ENCODE measurements around the gene NR2F1-AS1. TPM values are rescaled to one million over a fixed set of nuclear protein-coding genes. Genes with fewer than 3 reads are reported as not detected.
A peak's percentile ranks its signal among the peaks of the same experiment; 100 is the strongest.

Gene NR2F1-AS1
- polyA plus RNA-seq (2013, experiment 1 of 2; ENCODE audit: insufficient read length): 4.8 TPM
- 6.8 TPM for polyA plus RNA-seq (2013, experiment 2 of 2; ENCODE audit: insufficient read length)

DNA sequence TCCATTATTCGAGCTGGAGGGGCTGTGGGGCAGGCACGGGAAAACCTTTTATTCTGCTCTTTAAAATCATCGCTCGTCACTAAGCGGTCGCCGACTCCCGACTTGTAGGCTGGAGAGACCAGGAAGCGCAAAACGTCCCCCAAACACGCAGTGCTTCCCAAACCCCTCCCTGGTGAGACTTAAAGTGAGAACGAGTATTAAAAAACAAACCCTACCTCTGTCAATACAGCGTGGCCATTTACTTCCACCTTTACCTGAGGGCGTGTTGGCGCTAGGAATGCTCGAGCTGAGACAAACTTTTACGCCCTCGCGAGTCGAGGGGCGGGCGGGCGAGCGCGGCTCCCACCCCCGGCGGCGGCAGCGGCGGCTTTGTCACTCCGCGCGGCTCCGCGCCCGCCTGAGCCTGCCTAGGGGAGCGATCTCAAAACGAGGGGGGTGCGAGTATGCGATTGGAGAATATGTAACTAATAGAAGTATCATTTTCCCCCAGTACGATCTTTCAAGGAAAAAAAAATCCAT lies at the start of gene NR2F1-AS1:
NR2F1-AS1 (minus strand) TSS at position 293 of the 519 bp plus-strand sequence.
- no peak for DNase-seq

DNA sequence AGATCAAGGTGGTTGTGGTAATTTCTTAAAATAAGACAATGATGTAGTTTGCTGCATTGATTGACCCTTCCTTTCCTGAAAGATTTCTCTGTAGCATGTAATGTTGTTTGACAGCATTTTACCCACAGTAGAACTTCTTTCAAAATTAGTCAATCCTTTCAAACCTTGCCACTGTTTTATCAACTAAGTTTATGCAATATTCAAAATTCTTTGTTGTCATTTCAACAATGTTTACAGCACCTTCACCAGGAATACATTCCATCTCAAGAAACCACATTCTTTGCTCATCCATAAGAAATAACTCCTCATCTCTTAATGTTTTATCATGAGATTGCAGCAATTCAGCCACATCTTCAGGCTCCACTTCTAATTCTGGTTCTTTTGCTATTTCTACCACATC lies 45.8 kb upstream of the NR2F1-AS1 start:
- DNase-seq: no peak

DNA sequence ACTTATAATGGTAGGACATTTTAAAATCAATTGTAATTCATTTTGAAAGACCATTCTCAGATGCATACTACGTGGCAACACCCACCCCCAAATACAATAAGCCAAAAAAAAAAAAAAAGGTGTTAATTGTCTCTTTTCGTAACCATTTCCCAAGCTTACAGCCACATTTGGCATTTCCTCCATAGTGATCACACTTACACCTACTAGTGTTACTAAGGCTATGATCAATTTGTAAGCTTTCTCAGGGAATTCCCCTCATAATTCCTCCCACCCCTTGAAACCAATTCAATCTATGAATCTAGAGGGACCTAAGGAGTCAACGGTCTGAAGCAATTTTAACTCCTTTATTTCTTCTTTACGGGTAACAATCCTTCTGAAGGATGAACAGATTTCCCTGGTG lies 42.1 kb upstream of the NR2F1-AS1 start:
- no peak for DNase-seq

DNA sequence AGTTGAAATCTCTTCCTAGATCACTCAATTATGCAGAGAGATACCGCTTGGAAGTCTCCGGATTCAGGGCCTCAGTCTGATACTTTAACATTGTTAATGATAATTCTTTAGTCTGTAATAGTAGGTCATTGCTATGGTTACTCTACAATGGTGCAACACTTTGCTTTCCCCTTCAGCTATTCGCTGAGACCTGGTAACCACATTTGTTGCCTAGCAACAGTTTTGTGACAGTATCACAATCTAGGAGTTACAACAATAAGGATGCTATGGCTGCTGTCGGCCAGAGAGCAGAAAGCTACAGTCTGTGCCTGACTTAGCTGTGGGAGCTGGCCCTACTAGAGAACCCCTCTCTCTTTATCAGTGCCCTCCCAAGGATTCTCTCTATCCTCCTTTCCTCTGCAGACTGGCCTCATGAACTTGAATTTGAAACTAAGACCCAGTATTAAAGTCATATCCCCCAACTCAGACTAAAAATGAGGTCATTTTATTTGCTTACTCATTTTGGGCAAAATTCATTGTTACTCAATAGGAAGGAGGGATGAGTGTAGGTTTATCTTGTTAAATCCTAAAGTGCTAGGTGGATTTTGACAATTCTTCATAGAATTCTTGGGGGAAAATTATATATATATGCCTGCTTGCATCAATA lies 41.3 kb upstream of the NR2F1-AS1 start:
- peak; percentile 37 for DNase-seq

DNA sequence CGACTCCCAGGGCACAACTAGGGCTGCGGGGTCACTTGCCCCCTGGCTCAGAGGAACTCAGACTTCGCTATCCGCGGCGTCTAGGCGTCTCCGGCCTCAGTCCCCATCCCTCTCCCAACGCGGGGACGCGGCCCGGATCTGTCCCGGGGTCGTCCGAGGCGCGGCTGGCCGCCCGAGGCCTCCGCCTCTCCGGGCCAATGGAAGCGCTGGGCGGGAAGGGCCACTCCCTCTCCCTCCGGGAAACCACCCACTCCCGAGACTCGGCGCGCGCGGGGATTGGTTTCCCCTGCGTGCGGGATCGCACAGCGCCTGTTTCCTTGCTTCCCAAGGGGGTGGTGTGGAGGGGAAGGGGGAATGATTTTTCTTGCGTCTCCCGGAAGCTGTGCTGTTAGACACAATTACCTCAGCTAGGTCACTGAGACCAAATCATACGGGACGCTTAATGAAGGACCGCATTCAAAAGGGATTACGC lies 40.3 kb upstream of the NR2F1-AS1 start:
- DNase-seq: peak; percentile 60

DNA sequence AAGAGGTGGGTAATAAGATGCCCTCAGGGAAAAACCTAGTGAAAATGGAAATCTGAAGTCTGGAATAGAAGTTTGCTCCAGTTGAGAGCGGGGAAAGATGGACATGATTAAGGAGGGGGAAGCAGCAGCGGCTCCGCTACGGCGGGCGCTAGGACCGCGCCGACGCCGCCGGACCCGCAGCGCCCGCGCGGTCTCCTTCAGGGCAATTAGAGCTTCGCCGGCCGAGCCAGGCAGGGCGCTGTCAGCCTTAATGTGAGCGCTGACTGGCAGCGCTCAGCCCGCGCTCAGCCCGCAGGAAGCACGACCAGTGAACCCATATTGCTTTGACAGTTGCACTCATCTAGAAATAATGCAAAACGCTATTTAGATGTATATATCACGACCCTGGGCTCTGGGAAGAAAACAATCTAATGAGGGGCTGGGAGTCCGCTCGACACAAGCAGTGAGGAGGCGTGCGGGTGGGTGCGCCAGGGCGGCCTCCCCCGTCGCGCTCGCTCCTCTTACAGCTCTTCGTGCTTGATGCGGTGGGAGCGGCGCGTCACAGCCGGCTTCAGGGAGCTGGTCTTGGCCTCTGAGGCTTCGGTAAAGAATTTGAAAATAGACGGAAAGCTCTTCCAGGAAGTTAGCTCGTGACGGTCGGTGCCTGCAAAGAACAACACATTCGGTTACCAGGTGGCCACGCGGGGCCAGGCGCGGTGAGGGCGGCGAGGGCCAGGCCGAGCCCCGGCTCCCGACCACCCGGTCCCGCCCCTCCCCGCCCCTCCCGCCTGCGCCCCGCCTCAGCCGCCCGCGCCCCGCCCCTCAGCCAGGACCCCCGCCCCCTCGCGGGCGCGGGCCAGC lies 39.7 kb upstream of the NR2F1-AS1 start:
- DNase-seq: peak; percentile 63

DNA sequence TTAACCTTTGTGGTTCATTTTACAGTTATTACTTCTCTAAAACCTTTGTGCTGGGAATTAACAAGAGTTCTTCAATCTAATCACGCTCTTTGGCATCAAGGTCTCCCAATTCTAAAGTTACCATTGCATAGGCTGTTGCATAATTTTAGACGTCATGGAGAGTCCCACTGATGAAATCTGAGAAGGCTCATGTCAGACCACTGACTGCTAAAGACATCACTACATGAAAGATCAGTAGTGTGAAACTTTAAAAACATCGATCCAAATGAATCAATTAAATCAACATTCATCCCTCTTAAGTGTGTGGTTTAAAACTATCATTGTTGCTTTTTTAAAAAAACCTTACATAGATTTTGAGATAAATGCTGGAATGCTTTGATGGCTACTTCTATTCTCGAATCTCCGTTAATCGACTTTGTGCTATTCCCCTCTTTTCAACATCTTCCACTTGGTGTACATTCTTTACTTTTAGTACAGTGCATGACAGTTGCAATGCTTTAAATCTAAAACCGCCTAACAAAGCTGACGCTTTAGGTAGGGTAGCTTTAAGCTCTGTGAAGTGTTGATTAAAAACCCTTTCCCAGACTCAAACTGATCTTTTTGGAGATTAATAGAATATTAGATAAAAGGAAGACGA lies 35.6 kb upstream of the NR2F1-AS1 start:
- DNase-seq: no peak

DNA sequence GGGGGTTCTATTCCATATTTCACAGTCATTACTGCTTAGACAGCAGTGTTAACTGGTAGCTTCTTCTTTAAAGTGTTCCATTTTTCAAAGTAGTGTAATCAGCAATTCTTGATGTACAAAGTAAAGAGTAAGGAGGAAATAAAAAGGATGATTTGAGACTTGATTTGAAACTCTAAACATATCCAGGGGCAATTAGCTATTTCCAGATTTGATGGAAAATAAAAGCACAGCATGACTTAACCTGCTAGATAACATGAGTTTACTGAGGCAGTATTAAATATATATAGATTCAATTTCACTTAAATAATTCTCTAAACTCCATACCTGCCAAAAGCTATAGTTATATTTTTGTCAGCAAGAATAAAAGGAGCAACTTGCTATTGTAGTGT lies 31.8 kb upstream of the NR2F1-AS1 start:
- no peak for DNase-seq

DNA sequence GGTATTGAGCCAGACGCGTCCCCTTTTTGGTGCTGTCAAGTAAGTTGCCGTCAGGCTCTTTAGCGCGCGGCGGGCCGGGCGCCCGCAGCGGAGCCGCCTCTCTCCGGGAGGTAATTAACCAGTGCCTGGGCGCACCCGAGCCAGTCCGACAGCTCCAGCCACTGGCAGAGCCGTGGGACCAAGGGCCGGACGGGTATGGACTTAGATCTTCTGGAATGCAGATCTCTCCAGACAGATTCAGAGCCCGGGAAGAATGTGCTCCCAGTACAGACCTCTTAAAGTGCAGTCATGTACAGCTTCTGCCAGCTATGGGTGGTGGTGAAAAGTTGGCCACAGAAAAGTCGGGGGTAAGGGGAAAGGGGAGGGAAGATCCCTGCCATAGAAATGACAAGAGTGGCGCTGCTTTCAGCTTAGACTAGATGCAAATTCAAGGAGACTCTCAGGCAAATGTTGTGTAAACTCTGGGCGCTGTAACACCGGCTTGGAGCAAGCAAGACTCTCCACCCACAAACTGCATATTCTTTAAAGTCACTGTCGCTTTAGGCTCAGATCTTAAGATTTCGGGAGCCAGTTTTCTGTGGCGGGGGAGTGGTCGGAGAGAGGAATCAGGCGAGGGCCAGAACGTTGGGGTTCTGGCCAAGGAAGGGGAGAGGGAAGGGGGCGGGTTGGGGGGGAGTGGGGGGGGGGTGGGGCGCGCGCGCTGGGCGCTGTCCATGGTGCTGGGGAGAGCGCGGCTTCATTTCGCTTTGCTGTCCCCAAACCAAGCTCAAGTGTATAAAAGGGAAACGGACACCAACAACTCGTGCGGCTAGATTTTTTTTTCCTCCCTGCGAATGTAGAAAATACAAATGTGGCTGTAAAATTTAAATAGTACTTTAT lies 31.2 kb upstream of the NR2F1-AS1 start:
- DNase-seq: no peak

DNA sequence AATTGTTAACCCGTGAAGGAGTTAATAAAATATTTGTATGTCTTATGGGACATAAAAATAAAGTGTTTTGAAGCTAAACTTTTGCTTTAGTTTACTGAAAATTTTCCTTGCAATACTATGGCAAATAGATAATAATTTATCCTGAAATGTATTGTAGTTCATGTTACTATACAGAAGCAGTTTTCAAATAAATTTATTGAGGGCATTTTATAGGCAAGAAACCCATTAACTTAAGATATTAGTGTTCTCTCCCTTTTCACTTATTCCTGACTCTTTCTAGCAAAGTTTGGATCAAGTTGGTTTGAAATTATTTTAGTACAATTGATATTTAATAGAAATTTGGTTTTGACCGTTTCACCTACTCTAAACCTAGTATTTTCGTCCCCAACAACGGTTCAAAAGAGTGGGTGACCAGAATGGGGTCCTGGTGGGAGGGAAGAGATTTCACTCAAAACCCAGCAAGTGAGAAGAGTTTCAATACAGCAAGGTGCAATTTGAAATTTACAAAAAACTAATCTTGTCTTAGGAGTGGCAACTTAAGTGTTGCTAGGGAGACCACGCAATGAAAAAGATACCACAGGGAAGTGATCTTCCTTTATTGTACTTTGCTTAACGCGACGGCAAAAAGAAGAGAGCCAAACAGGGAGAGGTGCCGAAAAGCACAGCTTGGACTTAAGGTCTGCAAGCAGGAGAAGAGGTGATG lies 30.4 kb upstream of the NR2F1-AS1 start:
- DNase-seq: no peak

DNA sequence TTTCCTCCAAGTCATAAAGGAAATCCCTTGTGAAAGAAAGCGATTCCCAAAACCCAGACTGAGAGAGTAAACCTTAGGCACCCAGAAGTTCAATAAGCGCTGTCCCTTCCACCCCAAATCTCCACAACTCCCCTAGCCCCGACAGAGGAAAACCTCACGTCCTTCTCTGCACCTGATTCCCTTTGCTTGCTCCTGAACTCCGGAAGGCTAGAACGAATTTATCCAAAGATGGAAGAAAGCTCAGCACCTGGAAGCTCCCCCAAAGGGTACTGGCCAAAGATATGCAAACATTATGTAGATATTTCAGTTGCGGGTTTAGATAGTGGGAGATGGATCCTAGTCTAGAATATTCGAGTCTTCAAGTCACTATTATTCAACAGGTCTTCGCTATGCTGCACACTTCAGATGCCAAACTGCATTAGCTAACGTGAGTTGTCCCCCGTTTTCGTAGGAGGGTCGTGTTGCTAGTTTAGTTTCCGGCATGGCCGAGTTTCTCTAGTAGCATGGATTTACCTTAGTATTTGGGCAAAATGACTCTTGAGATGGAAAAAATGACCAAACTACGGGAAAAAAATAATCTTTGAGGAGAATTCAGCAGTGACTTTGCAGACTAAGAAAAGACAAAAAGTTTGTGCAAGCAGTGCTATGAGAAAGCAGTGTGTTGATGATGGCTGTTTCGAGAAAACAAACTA lies 29.7 kb upstream of the NR2F1-AS1 start:
- DNase-seq: no peak

DNA sequence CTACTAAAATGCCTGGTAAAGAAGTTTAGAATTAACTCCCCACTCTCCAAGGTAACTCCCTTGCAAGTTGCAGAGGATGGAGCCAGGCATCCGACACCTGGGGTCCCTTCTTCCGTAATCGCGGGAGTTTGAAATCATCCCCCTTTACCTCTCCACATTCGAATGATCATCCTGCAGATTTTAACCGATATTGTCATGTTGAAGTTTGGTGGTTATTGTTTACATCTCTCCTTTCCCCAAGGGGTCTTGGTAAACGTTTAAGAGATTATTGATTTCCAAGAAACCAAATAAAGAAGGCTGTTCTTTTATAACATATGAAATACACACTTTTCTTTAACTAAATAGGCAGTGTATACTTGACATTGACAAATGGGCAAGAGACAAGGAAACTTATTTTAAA lies 28.7 kb upstream of the NR2F1-AS1 start:
- DNase-seq: no peak

DNA sequence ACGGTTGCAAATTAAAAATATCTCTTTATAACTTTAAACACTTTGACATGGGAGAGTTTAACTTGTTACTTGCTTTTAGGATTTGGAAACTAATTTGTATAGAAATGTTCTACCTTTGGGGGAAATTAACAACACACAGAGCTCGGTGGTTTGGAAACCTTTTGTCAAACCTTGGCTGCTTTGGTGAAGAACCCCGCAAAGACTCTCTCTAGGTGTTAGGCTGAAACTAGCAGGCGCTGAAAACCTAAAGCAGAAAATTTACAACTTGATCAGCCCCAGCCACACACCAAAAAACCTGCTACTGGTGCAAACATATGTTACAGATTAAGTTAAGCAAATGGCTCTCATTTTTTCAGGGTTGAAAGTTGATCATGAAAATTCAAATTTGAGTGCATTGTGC lies 27.8 kb upstream of the NR2F1-AS1 start:
- no peak for DNase-seq

DNA sequence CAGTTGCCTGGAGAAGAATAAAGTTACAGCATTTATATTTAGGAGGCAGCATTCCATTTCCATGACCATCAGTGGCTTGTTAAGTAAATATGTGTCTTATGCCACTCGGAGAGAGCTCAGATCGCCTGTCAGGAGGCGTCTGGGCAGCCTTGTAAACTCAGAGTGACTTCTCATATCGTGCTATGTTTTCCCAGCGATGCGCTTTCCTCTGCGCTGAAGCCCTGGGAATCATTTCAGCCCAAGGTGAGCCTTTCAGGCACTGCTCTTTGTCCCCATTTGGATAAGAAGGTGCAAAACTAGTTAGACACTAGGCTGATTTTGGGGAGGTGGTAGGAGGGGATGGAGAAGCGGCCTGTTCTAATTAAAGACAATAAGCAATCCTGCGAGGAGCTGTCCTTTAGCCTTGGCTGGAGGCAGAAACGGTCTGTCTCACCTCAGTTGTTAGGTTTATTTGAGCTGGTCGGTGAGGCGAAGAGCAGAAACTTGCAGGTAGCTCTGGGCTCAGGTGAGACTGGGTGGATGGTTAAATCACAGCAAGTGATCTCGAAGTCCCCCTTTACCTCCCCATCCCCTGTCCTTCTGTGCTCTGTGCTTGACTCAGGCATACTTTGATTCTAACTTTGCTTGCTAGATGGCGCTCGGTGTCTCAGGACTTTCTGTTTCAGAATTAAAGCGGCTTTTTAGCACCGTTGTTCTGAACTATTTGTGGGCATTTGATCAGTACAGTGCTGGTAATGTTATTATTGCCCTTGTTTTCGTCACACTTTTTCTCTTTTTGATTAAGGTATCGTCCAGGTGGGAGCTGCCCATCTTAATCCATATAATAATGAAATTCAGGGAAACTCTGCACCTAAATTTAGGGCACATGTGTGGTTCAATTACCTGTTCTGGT lies 26.6 kb upstream of the NR2F1-AS1 start:
- DNase-seq: peak; percentile 53

DNA sequence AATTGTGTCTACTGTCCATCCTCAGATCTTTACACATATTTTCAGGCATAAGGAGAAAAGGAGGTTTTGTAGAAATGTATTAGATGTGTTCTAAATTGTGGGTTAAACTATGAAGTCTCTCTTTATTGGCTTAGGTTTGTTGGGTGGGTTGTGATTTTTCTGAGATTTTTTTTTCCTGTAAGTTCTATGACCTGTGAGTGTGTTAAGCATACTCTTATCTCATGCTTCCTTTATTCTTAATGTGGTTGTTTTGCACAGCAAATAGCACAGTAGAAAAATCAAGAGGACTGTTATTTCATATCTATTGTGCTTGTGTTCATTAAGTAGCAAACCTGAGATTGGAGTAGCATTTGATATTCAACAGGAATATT lies 25.3 kb upstream of the NR2F1-AS1 start:
- DNase-seq: no peak

DNA sequence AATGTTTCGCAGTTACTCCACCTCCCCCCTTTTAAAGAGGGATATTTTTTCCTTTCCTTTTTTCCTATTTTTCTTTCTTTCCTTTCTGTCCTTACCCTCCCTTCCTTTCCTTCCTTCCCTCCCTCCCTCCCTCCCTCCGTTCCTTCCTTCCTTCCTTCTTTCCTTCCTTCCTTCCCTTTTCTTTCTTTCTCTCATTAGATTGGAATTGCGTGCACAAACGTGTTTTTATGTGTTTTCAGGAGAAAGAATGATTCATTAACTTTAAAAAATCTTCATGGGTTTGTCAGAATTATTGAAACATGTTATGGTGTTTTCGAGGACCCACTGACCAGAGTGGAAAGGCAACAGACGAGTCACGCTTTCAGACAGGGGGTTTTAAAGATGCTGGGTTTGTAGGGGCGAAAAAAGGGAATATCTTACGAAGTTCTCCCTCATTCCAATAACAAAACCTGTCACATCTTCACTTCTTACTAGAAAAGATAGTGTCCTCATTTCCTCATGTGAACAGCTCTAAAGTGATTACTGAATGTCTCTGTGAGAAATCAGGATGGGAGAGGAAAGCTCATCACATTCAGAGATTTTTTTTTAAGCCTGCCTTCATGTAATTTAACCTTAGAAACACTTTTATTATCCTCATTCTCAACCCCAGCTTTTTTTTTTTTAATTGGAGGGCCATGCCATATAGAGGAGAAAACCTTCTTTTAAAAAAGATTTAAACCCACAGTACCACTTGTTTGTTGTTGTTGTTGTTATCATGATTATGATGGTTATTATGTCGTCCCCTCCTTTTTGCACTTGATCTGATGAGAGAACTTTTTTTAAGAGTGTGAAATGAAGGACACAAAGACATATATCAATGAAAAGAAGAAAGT lies 23.9 kb upstream of the NR2F1-AS1 start:
- DNase-seq: no peak

DNA sequence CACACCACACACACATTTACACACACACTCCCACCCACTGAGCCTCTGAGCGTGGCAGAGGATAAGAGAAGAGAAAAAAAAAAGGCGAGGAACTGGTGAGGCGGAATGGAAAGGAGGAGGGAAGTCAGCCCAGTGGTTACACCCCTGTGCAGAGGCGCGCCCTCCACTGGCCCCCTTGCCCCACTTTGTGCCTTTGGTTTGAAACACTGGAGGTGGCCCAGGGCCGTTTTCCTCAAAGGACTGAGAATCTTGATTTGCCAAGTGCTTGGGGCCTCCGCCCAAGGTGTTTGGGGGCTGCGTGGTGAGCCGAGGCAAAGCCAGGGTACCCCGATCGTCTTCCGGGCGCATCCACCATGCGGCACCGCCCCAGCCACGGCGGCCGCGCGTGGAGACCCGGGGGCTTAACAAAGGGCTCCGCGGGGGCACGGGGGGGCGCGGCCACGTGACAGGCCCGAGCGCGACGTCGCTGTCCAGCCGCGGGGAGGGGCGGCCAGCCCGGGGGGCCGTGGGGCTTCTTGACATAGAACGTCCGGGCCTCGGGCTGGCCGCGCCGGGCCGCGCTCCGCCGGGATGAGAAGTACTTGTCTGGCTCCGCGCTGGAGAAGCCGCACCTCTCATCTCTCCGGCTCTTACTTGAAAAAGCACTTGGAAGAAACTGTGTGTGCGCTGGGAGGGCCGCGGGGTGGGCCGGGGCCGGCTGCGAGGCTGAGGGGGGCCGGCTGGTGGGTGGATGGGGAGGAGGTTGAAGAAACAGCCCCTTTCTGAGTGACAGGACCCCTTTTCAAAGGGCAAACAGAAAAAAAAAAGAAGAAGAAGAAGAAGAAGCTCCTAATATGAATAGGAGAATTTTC lies 23.0 kb upstream of the NR2F1-AS1 start:
- no peak for DNase-seq

All from fibroblast of skin of abdomen (primary cell).